Activated CD4-positive, alpha-beta memory T cell treated with anti-CD3 and anti-CD28 coated beads, Interleukin-2, amount 10 ng/mL, durations not matched to agents 7 days and 5 days (primary cell): ENCODE data around the gene MYO7B. TPM values are rescaled to one million over a fixed set of nuclear protein-coding genes. Genes with fewer than 3 reads are reported as not detected.
A peak's percentile ranks its signal among the peaks of the same experiment; 100 is the strongest.

ENCODE experiments used
- CTCF ChIA-PET: fragments of 350-600 bp; sonication (Branson Sonifier 250); formaldehyde crosslinking; loops from one replicate; lab custom pipeline; 2021; ENCODE audit warnings: antibody characterized with exemption, inconsistent platforms; lab: Charles Lee
- POLR2A ChIA-PET: fragments of 350-600 bp; sonication (Branson Sonifier 250); formaldehyde crosslinking; loops from one replicate; lab custom pipeline; 2021; ENCODE audit warnings: antibody characterized with exemption; lab: Charles Lee
- DNase-seq: peaks from one replicate; pipeline ENCODE4 v3.0.0-alpha.2; 2020
- H3K27ac Mint-ChIP-seq: one replicate; pipeline ENCODE4 v1.8.0; 2021; ENCODE audit warnings: mild to moderate bottlenecking, mixed read lengths
- H3K27me3 Mint-ChIP-seq: one replicate; pipeline ENCODE4 v1.8.0; 2021; ENCODE audit warnings: mixed read lengths
- H3K36me3 Mint-ChIP-seq: one replicate; pipeline ENCODE4 v1.8.0; 2021; ENCODE audit warnings: low read depth, mixed read lengths
- H3K4me1 Mint-ChIP-seq: one replicate; pipeline ENCODE4 v1.8.0; 2021; ENCODE audit warnings: mixed read lengths
- H3K4me3 Mint-ChIP-seq: one replicate; pipeline ENCODE4 v1.8.0; 2021; ENCODE audit warnings: mild to moderate bottlenecking, mixed read lengths
- H3K9me3 Mint-ChIP-seq: one replicate; pipeline ENCODE4 v1.8.0; 2021; ENCODE audit warnings: mixed read lengths
- total RNA-seq, 2 experiments: library from RNA; stranded (reverse); gene quantifications; one replicate each; pipeline ENCODE4 v1.2.3, GENCODE V29; 2021

Gene MYO7B
- total RNA-seq, 2 experiments from 2014 or later = 0.13 to 0.18 TPM

- Mint-ChIP-seq H3K27ac (no peak overlapping the region), H3K9me3 (no peaks in the 10 kb centered on the region), H3K36me3 (no peaks in the 10 kb centered on the region), H3K4me3 (no peak overlapping the region), H3K27me3 (peaks cover 36% of the 10 kb centered on the region), H3K4me1 (no peaks in the 10 kb centered on the region)
- CTCF ChIA-PET = interaction anchor here (0.6 to 2.9 kb wide), 3 partner anchors 11 to 295 kb away, joined by 3 to 14 read pairs (median 3); no protein-coding TSS in a partner anchor
- peak; percentile 8 for DNase-seq
- POLR2A ChIA-PET = interaction anchor here (1.1 kb wide), 1 partner anchor 10 kb away, joined by 3 read pairs; no protein-coding TSS in a partner anchor
Measured at GRCh38 chr2:127580167-127581049, 44.9 kb downstream of the MYO7B start.

GRCh38 chr2:127581050-127581345 is 45.5 kb downstream of the MYO7B start:
- DNase-seq = peak; percentile 6
- POLR2A ChIA-PET = no interaction called here
- no peaks in the 10 kb centered on the region for H3K36me3 Mint-ChIP-seq

GRCh38 chr2:127581516-127582490 is 46.3 kb downstream of the MYO7B start:
- Mint-ChIP-seq H3K27me3 (peaks cover 41% of the 10 kb centered on the region), H3K4me1 (no peaks in the 10 kb centered on the region), H3K4me3 (no peak overlapping the region), H3K27ac (no peak overlapping the region), H3K36me3 (no peaks in the 10 kb centered on the region), H3K9me3 (no peaks in the 10 kb centered on the region)
- peak; percentile 14 for DNase-seq
- ChIA-PET CTCF (interaction anchor here (0.6 to 2.1 kb wide), 2 partner anchors 9 to 678 kb away, joined by 3 to 11 read pairs; no protein-coding TSS in a partner anchor), POLR2A (no interaction called here)

More at GRCh38 chr2:127581050-127581345, 45.5 kb downstream of the MYO7B start:
- no peaks in the 10 kb centered on the region for H3K9me3 Mint-ChIP-seq
- no peaks in the 10 kb centered on the region for H3K4me1 Mint-ChIP-seq
- no peak overlapping the region for H3K4me3 Mint-ChIP-seq
- H3K27me3 Mint-ChIP-seq = peaks cover 40% of the 10 kb centered on the region
- no peak overlapping the region for H3K27ac Mint-ChIP-seq
- CTCF ChIA-PET = interaction anchor here (2.9 kb wide), 1 partner anchor 11 kb away, joined by 14 read pairs; no protein-coding TSS in a partner anchor

- Mint-ChIP-seq H3K9me3 (no peaks in the 10 kb centered on the region), H3K27me3 (peaks cover 36% of the 10 kb centered on the region), H3K27ac (no peak overlapping the region), H3K36me3 (no peaks in the 10 kb centered on the region), H3K4me1 (no peaks in the 10 kb centered on the region), H3K4me3 (no peak overlapping the region)
- DNase-seq = no peak
- CTCF ChIA-PET = interaction anchor here (0.6 to 2.1 kb wide), 2 partner anchors 8 to 538 kb away, joined by 3 to 11 read pairs; no protein-coding TSS in a partner anchor
- POLR2A ChIA-PET = no interaction called here
Measured at GRCh38 chr2:127582863-127583861, 47.7 kb downstream of the MYO7B start.

- Mint-ChIP-seq H3K36me3 (no peaks in the 10 kb centered on the region), H3K27me3 (peaks cover 33% of the 10 kb centered on the region), H3K9me3 (no peaks in the 10 kb centered on the region), H3K4me3 (no peak overlapping the region), H3K27ac (no peak overlapping the region), H3K4me1 (no peaks in the 10 kb centered on the region)
- DNase-seq = no peak
- ChIA-PET CTCF (no interaction called here), POLR2A (no interaction called here)
Measured at GRCh38 chr2:127584047-127584446, 48.6 kb downstream of the MYO7B start.

GRCh38 chr2:127584516-127585033 is 49.1 kb downstream of the MYO7B start:
- Mint-ChIP-seq H3K9me3 (no peaks in the 10 kb centered on the region), H3K27me3 (peaks cover 30% of the 10 kb centered on the region), H3K36me3 (no peaks in the 10 kb centered on the region), H3K27ac (no peak overlapping the region), H3K4me3 (no peak overlapping the region), H3K4me1 (no peaks in the 10 kb centered on the region)
- ChIA-PET CTCF (no interaction called here), POLR2A (no interaction called here)
- no peak for DNase-seq

- Mint-ChIP-seq H3K36me3 (no peaks in the 10 kb centered on the region), H3K4me3 (no peak overlapping the region), H3K27ac (no peak overlapping the region), H3K9me3 (no peaks in the 10 kb centered on the region), H3K4me1 (no peaks in the 10 kb centered on the region), H3K27me3 (peaks cover 30% of the 10 kb centered on the region)
- CTCF ChIA-PET = no interaction called here
- DNase-seq = no peak
- POLR2A ChIA-PET = no interaction called here
Measured at GRCh38 chr2:127585270-127585807, 49.9 kb downstream of the MYO7B start.

- Mint-ChIP-seq H3K9me3 (no peaks in the 10 kb centered on the region), H3K36me3 (no peaks in the 10 kb centered on the region), H3K4me3 (no peak overlapping the region), H3K27me3 (peaks cover 30% of the 10 kb centered on the region), H3K27ac (no peak overlapping the region), H3K4me1 (no peaks in the 10 kb centered on the region)
- POLR2A ChIA-PET = no interaction called here
- DNase-seq = no peak
- CTCF ChIA-PET = no interaction called here
Measured at GRCh38 chr2:127586136-127586535, 50.7 kb downstream of the MYO7B start.

GRCh38 chr2:127586746-127587295 is 51.3 kb downstream of the MYO7B start:
- H3K27ac Mint-ChIP-seq = no peak overlapping the region
- CTCF ChIA-PET = no interaction called here
- POLR2A ChIA-PET = no interaction called here
- peaks cover 30% of the 10 kb centered on the region for H3K27me3 Mint-ChIP-seq
- no peaks in the 10 kb centered on the region for H3K36me3 Mint-ChIP-seq
- H3K4me1 Mint-ChIP-seq = no peaks in the 10 kb centered on the region
- no peak overlapping the region for H3K4me3 Mint-ChIP-seq
- DNase-seq = no peak
- no peaks in the 10 kb centered on the region for H3K9me3 Mint-ChIP-seq

GRCh38 chr2:127588241-127588640 is 52.8 kb downstream of the MYO7B start:
- ChIA-PET POLR2A (no interaction called here), CTCF (no interaction called here)
- H3K4me1 Mint-ChIP-seq = no peaks in the 10 kb centered on the region

GRCh38 chr2:127589358-127589757 is 53.9 kb downstream of the MYO7B start:
- Mint-ChIP-seq H3K4me3 (no peak overlapping the region), H3K27ac (no peak overlapping the region), H3K4me1 (peaks cover 1% of the 10 kb centered on the region), H3K9me3 (no peaks in the 10 kb centered on the region), H3K36me3 (no peaks in the 10 kb centered on the region), H3K27me3 (peaks cover 19% of the 10 kb centered on the region)
- POLR2A ChIA-PET = no interaction called here
- CTCF ChIA-PET = interaction anchor here (3.4 kb wide), 1 partner anchor 59 kb away, joined by 97 read pairs; no protein-coding TSS in a partner anchor
- no peak for DNase-seq

More at GRCh38 chr2:127588241-127588640, 52.8 kb downstream of the MYO7B start:
- no peaks in the 10 kb centered on the region for H3K36me3 Mint-ChIP-seq
- no peak overlapping the region for H3K4me3 Mint-ChIP-seq
- DNase-seq = no peak
- H3K27me3 Mint-ChIP-seq = peaks cover 23% of the 10 kb centered on the region
- H3K27ac Mint-ChIP-seq = no peak overlapping the region
- H3K9me3 Mint-ChIP-seq = no peaks in the 10 kb centered on the region
